GM18909 (cell line): ENCODE measurements around the gene PACSIN3.
"Not testable (repeated sequence)": the region's sequence is repeated elsewhere in the genome, so short reads cannot be mapped to it uniquely, and the experiment has no call there.

Source experiments
- ATAC-seq: cut with Tn5 transposase; IDR thresholded peaks from one replicate; pipeline ENCODE4 v1.9.1; 2021; ENCODE audit warnings: mild to moderate bottlenecking; ENCODE audit not compliant: unreplicated experiment, poor library complexity

Gene PACSIN3

DNA sequence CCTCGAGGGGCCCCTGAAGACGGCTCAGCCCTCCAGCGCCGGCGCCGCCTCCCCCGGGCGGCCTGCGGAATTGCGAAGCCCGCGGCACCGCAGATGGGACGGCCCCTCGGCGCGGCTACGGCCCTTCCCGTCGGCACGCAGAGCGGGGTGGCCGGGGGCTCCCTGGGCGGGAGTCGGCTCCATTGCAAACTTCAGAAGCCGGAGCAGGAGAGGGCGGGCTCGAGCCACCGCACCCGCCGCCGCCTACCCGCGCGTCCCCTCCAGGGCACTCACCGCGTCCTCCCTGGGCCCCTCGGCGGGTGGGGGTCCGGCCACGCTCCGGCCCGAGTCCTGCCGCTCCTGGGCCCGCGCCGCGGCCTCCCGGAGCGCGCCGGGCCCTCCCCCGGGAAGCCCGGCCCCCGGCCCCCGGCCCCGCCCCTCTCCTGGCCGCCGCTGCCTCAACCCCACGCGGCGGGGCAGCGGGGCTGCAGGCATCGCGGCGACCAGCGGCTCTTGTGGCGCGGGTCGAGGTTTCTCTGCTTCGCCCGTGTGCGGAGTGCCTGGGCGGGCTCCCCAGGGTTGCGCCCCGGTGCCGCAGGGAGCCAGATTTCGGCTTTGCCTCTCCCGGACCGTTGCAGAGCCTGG, at the start of gene PACSIN3:
PACSIN3 (minus strand) TSS at position 359 of the 624 bp plus-strand sequence. CDS start 3,707 bp downstream, outside the sequence.
- ATAC-seq: peak; percentile 44

DNA sequence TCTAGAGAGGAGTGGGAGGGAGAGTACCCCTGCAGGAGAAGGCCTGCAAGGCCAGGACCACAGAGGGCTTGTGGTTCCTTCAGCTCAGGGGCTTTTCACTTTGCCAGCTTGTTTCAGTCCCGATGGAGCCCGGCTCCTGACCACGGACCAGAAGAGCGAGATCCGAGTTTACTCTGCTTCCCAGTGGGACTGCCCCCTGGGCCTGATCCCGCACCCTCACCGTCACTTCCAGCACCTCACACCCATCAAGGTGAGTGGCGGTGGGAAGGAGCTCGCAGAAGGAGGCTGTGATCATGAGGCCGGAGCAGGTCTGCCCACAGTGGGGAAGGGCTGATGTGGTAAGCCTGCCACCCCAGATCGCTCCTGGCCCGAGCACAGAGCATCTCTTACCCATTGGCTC, 48.9 kb upstream of the PACSIN3 start:
- ATAC-seq: no peak

DNA sequence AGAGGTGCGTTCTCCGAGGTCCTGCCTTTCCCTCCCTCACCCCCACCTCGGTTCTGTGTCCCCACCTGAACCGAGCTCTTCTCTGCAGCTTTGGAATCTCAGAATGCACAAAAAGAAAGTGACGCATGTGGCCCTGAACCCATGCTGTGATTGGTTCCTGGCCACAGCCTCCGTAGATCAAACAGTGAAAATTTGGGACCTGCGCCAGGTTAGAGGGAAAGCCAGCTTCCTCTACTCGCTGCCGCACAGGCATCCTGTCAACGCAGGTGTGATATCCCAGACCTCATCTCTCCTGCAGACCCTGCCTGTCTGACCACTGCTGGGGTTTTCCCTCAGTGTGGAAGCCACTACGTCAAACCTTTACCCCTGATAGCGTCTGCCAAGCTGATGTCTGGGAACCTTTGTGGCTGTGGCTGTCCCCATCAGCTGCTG, 48.5 kb upstream of the PACSIN3 start:
- ATAC-seq: no peak

DNA sequence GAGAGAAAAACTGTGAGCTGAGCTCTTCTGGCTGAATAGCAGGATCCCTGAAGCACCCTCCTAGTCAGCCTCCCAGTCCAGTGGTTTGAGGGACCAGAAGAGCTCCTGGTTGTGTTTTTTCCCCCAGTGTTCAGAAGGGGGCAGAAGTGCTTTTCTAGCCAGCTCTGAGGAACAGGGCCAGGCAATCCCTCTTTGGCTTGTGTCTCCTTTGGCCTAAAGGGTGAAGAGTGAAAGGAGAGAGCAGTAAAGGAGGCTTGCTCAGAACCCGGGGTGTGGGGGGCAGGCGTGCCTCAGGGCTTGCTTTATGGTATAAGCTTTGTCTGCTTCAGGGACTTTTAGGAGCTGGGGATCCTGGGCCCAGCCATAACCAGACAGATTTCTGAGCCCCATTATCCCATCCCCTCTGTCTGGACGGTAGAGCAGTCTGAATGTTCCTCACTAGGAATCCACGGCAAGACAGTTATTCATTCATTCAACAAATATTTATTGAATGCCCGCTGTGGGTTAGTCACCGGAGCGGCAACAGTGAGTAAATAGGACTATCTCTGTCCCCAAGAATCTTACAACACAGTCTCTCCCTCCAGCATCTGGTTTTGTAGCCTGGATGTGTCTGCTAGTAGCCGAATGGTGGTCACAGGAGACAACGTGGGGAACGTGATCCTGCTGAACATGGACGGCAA, 47.9 kb upstream of the PACSIN3 start:
- ATAC-seq: no peak

DNA sequence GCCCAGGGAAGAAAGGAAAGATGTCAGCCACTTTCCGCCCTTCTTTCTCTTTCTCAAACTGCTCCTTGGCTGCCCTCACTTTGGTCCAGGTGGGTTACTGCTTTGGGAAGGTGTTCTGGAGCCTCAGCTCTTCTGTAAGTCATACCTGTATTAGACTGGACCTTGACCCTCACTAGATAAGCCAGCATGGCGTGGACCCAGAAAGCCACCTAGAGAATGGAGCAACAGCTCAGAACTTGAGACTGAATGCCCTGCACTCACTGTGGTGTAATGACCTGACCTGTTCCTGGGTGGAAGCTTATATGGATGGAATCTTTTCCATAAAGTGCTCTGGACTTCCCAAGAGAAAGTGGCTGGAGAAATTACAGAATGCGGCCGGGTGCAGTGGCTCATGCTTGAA, 46.8 kb upstream of the PACSIN3 start:
- ATAC-seq: no peak

DNA sequence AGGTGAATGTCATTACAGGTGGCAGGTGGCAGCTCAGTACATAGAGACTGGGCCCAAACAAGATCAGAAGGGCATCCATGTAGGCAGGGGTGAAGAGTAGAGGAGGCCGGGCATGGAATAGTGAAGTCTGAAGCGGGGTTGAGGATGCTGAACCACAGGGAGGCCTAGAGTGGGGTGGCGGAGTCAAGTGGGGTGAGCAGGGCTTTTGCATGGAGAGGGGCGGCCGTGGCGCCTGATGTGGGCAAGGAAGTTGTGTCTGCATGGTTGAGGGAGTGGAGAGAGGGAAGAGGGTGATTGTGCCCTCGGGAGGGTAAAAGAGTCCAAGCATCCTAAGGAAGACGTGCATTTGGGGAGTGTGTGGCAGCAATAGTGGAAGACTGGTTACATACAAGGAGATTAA, 42.9 kb upstream of the PACSIN3 start:
- no peak for ATAC-seq

DNA sequence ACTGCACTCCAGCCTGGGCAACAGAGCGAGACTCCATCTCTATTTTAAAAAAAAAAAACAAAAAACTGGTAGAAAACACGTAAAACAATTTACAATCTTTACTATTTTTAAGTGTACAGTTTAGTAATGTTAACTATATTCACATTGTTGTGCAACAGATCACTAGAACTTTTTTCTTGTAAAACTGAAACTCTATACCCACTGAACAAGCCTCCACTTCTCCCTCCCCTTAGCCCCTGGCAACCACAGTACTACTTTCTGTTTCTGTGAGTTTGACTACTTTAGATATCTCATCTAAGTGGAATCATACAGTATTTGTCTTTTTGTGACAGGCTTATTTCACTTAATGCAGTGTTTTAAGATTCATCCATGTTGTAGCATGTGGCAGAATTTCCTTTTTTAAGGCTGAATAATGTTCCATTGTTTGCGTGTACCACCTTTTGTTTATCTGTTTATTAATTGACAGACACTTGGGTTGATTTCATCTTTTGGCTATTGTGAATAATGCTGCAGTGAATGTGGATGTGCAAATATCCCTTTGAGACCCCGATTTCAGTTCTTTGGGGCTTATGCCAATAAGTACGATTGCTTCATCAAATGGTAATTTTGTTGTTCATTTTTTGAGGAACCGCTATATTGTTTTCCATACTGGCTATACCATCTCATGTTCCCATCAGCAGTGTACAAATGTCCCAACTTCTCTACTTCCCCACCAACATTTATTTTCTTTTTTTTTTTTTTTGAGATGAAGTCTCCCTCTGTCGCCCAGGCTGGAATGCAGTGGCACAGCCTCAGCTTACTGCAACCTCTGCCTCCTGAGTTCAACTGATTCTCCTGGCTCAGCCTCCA, 39.5 kb upstream of the PACSIN3 start:
- ATAC-seq: peak; percentile 59

DNA sequence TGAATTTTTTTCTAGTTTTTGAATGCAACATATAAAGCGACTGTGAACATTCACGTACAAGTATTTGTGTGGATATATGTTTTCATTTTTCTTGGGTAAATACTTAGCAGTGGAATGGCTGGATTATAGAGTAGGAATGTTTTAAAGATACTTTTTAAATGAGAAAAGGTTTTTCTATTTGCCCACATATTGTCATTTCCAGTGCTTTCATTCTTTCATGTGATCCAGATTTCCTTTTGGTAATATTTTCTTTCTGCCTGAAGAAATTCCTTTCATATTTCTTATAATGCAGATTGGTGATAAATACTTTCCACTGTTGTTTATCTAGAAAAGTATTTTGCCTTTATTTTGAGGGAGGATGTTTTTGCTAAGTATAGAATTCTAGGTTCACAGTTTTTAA, 36.5 kb upstream of the PACSIN3 start:
- ATAC-seq: no peak

DNA sequence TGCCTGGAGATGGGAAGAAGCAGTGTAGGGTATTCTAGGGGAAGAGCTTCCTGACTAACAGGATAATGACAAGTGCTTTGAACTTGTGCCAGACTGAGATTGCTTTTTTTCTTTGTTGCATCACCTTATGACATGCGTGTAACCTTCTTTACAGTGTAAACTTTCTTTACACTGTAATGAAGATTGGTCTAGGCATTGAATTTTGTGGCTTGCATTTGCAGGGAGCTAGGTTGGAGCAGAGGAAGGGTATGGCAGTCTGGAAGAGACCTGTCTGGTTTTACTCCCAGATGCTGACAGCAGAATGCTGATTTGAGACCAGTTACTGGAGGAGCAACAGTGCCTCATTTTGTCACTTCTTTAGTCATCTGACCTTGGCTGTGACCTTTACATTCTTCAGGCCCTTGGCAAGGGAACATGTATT, 34.2 kb upstream of the PACSIN3 start:
- no peak for ATAC-seq

DNA sequence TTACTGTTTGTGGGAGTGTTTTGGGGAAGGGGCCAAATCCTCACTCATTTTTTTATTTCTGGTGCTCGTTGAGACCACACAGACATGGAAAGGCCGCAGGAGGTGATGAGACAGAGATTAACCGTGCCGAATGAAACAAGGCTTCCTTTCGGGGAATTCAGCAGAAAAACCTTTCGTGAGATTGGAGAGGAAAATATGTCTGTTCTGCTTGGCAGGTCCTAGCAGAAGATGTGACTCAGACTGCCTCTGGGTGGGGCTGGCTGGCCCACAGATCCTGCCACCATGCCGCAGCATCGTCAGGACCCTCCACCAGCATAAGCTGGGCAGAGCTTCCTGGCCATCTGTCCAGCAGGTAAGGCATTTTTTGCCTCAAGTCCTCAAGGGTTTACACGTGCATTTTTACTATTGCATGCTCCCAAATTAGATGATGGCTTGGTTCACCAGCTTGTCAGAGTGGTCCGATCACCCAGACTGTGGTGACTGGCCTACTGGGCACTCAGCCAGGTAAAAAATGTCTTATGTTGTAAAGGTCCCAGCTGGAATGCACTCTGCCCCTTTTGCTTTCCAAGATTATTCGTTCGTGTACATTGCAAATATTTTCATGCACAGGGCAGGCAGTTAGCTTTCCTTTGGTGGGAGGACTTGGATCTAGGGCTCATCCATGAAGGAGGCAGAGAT, 30.0 kb upstream of the PACSIN3 start:
- no peak for ATAC-seq

DNA sequence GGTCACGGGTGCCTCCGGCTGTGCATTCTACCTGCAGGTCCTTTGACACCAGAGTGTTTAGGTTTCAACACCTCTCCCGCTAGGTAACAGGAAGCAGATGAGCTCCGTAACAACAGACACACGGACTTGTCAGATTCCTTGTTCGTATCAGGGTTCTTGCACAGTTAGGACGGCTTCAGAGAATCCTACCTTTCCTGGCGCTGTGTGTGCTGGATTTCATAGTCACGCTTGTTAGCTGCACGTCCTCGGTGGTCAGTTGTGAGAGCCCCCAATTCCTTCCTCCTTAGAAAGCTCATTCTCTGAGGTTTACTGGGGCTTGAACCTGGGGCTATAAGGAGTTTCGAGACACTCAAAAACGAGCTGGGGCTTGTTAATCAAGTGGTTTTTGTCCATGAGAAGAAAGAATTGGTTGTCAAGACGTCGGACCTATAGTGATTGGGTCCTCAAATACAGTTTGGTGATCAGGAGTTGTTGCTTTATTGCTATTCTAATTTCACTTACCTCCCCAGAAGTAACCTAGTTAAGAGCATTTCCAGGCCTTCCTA, 29.2 kb upstream of the PACSIN3 start:
- no peak for ATAC-seq

DNA sequence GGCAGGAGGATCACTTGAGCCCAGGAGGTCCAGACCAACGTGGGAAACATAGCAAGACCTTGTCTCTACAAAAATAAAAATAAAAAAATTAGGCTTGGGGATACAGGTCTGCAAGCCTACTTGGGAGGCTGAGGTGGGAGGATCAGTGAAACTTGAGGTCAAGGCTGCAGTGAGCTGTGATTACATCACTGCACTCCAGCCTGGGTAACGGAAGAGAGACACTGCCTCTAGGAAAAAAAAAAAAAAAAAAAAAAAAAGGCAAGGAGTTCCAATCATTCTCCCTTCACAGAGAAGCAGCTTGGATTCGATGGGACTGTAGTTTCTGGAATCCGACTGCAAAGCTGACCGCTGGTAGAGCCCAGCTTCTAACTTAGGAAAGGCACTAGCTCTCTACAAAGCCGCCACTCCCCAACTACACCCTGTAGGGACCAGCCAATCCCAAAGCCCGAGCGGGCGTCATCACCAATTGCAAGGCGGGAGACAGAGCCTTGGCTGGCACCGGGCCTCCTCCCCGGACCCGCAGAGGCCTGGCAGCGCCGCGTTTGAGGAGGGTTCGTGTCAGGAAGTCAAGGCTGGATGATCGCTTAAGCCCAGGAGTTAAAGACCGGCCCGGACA, 27.8 kb upstream of the PACSIN3 start:
- ATAC-seq: peak; percentile 77

DNA sequence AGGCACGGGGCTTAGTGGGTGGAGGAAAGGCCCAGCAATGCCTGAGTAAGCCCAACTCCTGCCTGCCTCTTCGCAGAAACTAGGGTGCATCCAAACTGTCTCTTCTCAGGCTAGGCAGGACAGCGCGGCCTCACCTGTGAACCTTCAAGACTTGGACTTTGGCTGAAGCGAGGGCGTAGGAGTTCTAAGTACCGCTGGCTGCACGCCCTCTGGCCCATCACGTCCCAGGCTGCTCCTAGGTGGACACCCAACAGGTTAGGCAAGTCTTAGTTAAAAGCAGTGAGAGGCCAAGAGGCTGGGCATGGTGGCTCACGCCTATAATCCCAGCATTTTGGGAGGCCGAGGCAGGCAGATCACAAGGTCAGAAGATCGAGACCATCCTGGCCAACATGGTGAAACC, 26.7 kb upstream of the PACSIN3 start:
- ATAC-seq: no peak

DNA sequence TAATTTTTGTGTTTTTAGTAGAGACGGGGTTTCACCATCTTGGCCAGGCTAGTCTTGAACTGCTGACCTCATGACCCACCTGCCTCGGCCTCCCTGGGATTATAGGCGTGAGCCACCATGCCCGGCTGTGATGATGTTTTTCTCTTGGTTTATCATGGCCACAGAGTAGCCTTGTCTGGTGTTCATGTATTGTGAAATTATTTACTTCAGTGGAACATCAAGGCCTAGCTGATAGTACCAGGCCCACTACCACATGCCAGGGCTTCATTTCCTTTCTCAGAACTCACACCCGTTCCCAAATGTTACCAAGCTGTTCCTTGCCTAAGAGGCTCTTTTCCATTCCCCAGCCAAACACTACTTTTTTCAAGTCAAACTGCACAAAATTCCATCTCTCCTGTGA, 22.4 kb upstream of the PACSIN3 start:
- no peak for ATAC-seq

DNA sequence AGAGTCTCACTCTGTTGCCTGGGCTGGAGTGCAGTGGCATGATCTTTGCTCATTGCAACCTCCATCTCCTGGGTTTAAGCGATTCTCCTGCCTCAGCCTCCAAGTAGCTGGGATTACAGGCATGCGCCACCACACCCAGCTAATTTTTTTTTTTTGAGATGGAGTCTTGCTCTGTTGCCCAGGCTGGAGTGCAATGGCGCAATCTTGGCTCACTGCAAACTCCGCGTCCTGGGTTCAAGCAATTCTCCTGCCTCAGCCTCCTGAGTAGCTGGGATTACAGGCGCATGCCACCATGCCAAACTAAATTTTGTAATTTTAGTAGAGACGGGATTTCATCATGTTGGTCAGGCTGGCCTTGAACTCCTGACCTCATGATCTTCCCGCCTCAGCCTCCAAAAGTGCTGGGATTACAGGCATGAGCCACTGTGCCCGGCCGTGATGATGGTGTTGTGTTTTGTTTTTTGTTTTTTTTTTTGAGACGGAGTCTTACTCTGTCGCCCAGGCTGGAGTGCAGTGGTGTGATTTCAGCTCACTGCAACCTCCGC, 21.8 kb upstream of the PACSIN3 start:
- not testable (repeated sequence) for ATAC-seq

DNA sequence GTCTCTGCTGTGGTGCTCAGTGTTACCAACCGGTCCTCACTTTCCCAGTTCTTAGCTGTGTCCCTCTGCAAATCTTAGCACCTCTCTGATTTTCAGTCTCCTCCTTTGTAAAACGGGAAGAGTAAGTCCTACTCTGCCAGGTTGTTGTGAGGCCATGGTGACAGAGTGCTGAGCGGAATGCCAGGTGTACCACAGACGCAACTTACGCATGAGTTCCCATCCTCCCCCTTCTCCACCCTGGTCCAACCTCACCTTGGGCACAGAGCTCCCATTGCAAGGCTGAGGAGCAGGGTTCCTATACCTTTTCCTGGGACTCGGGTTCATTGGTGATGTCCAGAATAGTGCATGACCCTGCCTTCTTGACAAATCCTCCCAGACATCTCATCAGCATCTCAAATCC, 21.2 kb upstream of the PACSIN3 start:
- no peak for ATAC-seq

DNA sequence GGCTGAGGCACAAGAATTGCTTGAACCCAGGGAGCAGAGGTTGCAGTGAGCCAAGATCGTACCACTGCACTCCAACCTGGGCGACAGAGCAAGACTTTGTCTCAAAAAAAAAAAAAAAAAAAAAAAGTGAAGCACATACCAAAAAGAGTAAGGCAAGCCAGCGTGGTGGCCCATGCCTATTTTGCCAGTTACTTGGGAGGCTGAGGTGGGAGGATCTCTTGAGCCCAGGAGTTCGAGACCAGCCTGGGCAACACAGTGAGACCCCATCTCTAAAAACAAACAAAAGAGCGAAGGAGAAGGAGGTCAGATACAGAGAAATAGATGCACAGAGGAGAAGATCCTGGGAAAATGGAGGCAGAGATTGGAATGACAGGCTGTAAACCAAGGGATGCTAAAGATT, 20.3 kb upstream of the PACSIN3 start:
- ATAC-seq: not testable (repeated sequence)

DNA sequence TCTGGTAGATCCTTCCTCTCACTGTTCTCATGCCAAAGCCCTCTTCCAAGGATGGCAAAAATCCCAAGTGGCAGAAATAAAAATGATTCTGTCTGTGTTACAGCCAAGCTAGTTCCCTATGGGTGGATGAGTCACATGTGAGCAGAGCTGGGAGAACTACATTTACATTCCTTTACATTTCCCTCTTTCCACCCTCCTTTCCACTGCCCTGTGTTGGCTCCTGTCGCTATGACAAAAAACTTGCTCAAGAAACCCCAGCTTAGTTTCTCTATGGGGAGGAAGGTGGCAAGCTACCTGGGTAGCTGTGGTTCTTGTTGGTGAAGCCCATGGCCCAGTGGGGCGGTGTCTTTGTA, 18.4 kb upstream of the PACSIN3 start:
- ATAC-seq: no peak

DNA sequence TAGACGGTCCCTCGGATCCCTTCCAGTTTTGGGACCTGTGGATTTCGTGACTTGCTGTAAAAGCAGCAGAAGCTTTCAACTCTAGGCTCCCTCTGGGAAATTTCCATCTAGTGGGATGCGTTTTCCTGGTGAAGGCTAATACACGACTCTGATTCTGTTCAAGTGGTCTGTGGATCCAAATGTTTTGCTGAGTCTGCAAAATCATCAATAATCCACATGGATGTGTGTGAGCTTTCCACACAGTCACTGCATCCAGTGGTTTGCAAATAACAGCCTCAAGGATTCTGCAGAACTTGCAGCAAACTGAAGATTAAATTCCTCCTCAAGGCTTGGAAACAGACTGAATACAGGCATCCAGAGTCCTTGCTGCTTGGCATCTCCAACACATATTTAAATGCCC, 16.3 kb upstream of the PACSIN3 start:
- ATAC-seq: no peak

DNA sequence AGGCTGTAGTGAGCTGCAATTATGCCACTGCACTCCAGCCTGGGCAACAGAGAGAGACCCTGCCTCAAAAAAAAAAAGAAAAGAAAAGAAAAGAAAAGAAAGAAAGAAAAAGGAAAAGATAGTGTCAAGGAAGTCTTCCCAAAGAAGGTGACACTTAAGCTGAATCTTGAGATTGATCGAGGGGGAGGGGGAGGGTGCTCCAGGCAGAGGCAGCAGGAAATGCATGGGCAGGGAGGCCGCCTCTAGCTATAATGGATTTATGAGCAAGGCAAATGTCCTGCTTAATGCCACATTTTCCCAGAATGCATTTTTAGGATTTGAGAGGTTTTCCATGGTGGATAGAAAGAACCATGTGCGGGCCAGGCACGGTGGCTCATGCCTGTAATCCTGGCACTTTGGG, 14.8 kb upstream of the PACSIN3 start:
- ATAC-seq: no peak
